AG09319 (cell line): ENCODE measurements around the gene SGO1.
"Not testable (repeated sequence)": the region's sequence is repeated elsewhere in the genome, so short reads cannot be mapped to it uniquely, and the experiment has no call there.

Experiments used
- DNase-seq: peaks from one replicate; pipeline ENCODE4 v3.0.0-alpha.2; 2010; ENCODE audit warnings: low read depth; ENCODE audit errors: extremely low read depth
- CTCF ChIP-seq: IDR thresholded peaks from 2 replicates; pipeline ENCODE4 v1.5.1; 2011; ENCODE audit warnings: low read depth, mild to moderate bottlenecking, inconsistent platforms, low read length, moderate library complexity

SGO1 gene

GRCh38 chr3:20218215-20218614, 32.2 kb upstream of the SGO1 start:
- TF ChIP-seq CTCF: no peak
- no peak for DNase-seq

GRCh38 chr3:20215636-20216035, 29.6 kb upstream of the SGO1 start:
- no peak for TF ChIP-seq CTCF
- DNase-seq: no peak

- not testable (repeated sequence) for DNase-seq
Measured at GRCh38 chr3:20213491-20213890, 27.5 kb upstream of the SGO1 start.

- not testable (repeated sequence) for DNase-seq
Measured at GRCh38 chr3:20207945-20208344, 21.9 kb upstream of the SGO1 start.

- DNase-seq: not testable (repeated sequence)
Measured at GRCh38 chr3:20205898-20206297, 19.9 kb upstream of the SGO1 start.

- TF ChIP-seq CTCF: no peak
- no peak for DNase-seq
Measured at GRCh38 chr3:20201143-20201542, 15.1 kb upstream of the SGO1 start.

GRCh38 chr3:20197775-20198174, 11.8 kb upstream of the SGO1 start:
- no peak for TF ChIP-seq CTCF
- DNase-seq: no peak

GRCh38 chr3:20194793-20195460, 8.9 kb upstream of the SGO1 start:
- no peak for TF ChIP-seq CTCF
- DNase-seq: no peak

- DNase-seq: no peak
- no peak for TF ChIP-seq CTCF
Measured at GRCh38 chr3:20190991-20191390, 5.0 kb upstream of the SGO1 start.
